VCaP (cell line): ENCODE data around the gene PTPN14.

Experiments used
- H3K27ac ChIP-seq: fragments of 450-650 bp; 2 replicates; pipeline ENCODE4 v1.5.1; 2017
- CTCF ChIP-seq: fragments of 450-650 bp; conservative IDR thresholded peaks from 2 replicates; pipeline ENCODE4 v1.5.1; 2017; ENCODE audit warnings: mild to moderate bottlenecking, moderate library complexity

Gene PTPN14

GRCh38 chr1:214386333-214386732 is 165.1 kb downstream of the PTPN14 start:
- no peak for TF ChIP-seq CTCF
- H3K27ac ChIP-seq: no peak overlapping the region

- H3K27ac ChIP-seq: no peak overlapping the region
- TF ChIP-seq CTCF: no peak
Observed at GRCh38 chr1:214385428-214385827, 166.0 kb downstream of the PTPN14 start.

GRCh38 chr1:214384373-214385079 is 166.9 kb downstream of the PTPN14 start:
- H3K27ac ChIP-seq: no peak overlapping the region
- TF ChIP-seq CTCF: no peak

- H3K27ac ChIP-seq: no peak overlapping the region
- no peak for TF ChIP-seq CTCF
Observed at GRCh38 chr1:214383381-214384372, 167.7 kb downstream of the PTPN14 start.

- no peak overlapping the region for H3K27ac ChIP-seq
Observed at GRCh38 chr1:214380986-214381695, 170.3 kb downstream of the PTPN14 start.

GRCh38 chr1:214380396-214380795 is 171.0 kb downstream of the PTPN14 start:
- TF ChIP-seq CTCF: no peak
- H3K27ac ChIP-seq: no peak overlapping the region

More at GRCh38 chr1:214380986-214381695, 170.3 kb downstream of the PTPN14 start:
- no peak for TF ChIP-seq CTCF
